Stimulated activated CD8-positive, alpha-beta memory T cell treated with anti-CD3 and anti-CD28 coated beads, Interleukin-4, amount 100 ng/mL, for 1 hour (primary cell): ENCODE results near the gene PODXL.

Experiments used
- DNase-seq, 2 donors: peaks; one replicate each; pipeline ENCODE4 v3.0.0-alpha.2; 2020; ENCODE audit warnings: low read depth in 2 of 2, low spot score in 1 of 2

PODXL gene

DNA sequence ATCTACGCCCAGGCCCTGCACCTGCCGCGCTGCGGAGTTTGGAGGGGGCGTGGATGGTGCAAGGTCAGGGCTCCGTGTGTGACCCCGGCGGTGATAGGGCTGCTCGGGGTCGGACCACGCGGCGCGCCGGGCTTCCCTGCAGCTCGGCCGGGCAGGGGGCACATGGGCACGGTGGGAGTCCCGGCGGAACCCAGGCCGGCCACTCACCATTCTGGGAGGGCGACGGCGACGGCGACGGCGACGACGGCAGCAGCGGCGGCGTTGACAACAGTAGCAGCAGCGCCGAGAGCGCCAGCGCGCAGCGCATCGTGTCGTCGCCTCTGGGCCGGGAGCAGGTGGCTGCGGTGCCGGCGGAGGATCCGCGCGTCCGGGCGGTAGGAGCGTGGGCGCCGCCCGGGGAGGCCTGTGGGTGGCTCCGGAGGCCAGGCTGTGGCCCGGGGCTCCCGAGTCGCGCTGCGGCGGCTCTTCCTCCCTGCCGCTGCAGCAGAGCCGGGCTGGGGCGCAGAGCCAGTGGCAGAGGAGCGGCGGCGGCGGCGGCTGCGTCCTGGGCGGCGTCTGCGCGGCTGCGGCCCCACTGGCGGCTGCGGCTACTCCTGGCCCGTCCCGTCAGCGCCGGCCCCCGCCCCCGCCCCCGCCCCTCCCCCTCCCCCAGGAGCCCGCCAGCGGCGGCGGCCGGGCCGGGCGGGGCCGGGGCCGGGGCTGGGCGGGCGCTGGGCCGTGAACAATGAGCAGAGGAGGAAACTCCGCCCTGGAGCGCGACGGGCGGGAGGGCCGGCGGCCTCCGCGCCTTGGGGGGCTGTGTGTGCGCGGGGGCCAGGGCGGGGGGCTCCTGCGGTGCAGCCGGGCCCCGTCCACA, at the start of gene PODXL:
PODXL (minus strand) TSS at position 576 of the 856 bp plus-strand sequence; CDS start at position 307, 269 bp downstream.
- peak in 1 of 2 donors; percentile 11 for DNase-seq

DNA sequence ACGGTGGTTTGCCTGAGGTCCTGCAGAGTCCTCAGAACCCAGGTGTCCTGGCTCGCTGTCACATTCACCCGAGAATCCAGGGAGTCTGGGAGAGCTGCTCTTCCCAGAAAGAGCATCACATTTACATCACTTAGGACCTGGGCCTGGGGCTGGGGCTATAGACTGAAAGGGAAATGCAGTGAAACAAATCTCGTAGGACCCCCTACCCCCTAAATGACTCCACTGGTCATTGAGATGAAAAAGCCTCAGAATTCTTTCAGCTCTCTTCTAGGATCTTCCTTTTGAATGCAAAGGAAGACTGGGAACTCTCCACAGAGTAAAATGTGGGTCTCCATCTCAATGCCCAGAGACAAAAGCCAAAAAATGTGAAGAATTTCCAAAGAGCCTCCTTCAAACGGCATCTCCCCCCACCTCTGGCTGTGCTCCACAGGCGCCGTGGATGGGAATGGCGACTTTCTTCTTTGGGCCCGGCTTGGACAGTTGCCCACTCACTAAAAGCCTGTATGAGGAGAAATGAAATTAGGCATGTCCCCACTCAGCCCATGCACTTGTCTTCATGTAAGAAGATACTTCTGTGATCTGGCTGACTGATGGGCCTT, 49.0 kb upstream of the PODXL start:
- DNase-seq = no peak

DNA sequence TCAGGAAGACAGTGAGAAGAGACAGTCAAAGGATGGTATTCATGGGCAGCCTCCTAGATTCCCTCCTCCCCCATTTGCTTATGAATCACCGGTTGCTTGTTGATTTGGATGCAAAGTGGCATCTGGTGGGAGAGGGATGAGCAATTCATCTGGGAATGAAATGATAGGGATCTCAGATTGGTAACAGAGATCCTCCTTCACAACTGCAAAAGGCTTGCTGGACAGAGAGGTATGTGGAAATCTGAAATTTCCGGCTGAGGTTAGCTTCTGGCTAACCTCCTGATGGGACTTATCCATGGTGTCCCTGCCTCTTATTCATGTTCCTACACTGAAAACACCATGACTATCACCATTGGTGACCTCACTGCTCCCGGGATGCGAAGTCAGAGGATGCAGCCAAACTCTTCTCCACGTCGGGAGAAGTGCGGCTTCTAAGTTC, 48.4 kb upstream of the PODXL start:
- DNase-seq = no peak

DNA sequence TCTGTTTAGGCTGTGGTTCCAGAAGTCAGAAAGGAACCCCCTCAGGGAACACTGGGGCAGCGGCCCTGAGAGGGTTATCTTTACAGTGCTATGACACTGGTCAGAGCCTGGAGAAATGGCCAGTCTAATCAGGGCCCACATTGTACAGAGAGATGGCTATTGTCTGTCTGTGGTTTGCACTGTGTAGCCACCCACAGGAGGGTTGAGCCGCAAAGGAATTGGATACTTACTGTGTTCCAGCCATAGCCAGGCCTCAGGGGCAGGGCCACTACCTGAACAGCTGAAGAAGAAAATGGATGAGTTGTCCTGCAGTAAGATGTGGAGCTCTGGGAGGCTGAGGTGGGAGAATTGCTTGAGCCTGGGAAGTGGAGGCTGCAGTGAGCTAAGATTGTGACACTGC, 47.5 kb upstream of the PODXL start:
- no peak for DNase-seq

DNA sequence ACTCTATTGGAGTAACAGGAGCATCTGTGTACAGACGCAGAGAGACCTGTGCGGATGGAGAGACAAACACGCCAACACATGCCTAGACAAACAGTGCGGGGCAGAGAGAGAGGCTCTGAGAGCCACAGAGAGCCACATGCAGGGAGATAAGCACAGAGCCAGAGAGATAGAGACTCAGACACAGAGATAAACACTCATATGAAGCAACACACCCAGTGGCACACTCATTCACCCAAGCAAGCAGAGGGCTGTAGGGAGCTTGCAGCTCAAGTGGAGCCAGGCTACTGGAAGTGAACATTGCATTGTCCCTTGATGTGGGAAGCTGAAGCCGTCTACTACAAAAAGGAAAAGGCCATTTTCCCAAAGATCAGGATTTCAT, 46.6 kb upstream of the PODXL start:
- DNase-seq = no peak

DNA sequence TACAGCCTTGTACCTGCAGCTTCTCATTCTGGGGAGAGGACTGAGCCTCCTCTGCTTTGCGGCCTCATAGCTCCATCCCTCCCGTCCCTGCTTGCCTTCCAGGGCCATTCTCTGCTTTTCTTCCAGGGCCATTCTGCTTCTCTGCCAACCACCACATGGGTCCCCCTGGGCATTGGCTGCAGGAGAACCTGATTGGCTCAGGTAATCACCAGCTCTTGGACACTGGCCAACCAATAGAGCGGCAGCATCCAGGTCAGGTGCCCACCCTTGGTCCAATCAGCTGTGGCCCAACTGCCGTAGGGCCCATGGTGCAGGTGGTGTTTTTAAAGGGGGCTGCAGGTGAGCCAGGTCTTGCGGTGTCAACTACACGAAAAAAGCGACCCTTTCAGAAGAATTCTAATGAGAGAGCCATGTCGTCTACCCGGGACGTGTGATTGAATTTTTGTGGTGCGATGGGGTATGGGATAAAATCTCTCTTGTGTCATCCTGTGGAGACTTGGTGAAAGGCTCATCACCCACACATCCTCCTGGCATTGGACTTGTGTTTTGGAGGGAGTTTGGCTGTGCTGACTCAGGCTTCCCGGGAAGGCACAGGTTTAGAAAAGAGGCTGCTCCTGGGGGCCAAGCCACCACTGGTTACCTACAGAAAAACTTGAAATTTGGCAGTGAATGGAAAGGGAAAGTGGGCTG, 46.0 kb upstream of the PODXL start:
- DNase-seq = no peak

DNA sequence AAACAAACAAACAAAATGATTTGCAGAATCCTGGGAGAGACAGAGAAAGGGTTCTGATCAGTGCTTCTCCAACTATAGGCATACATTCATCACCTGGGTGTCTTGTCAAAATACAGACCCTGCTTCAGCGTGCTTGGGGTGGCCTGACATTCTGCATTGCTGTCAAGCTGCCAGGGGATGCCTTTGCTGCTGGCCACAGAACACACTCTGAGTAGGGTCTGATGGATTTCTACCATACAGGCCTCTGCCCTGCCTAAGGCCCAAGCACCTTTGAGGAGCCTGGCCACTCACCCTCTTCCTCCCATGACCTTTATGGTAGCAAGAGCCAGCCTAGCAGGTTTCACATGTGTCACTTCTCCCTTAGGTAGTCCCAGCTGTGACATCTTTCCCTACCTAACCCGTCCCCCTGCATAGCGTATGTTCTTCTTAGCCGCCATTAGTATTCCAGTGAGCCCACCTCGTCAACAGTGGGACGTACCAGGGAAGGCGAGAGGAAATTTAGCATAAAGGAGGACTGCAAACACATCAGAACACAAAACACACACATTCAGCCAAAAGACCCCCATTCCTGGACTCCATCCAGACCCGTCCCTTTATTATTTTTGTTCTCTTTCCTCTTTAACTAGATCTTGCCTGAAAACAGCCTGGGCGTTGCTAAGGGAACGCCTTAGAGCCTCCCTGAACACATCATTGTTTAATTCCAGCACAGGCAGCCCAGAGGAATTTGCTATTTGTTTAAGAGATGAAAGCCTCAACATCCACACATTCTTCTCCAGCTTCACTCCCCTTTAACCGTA, 43.9 kb upstream of the PODXL start:
- no peak for DNase-seq

DNA sequence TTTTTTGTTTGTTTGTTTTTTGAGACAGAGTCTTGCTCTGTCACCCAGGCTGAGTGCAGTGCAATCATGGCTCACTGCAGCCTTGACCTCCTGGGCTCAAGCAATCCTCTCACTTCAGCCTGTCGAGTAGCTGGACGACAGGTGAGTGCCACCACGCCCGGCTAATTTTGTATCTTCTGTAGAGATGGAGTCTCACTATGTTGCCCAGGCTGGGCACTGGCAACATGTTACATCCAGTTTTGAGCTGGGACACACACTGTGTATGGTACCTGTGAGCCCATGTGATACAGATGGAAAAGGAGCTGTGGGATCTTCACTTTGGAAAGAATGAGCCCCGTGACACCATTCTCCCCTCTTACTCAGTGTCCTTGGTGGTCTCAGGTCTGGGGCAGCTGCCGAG, 40.4 kb upstream of the PODXL start:
- DNase-seq = no peak

DNA sequence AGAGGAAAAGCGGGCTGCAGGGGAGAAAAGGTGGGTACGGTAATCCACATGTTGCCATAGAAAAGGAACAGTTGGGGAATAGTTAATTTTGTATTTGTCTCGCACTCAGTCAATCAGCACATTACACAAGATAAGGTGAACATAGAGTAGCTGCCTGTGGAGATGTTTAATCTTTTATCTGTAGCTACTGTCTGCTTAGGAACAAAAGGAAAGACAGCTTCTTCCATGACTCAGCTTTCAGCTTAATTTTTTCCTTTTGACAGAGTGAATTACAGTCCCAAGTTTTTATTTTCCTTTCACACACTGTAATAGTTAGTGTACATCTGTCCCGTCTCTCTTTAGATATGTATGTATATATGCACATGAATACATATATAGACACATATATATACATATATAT, 39.3 kb upstream of the PODXL start:
- no peak for DNase-seq

DNA sequence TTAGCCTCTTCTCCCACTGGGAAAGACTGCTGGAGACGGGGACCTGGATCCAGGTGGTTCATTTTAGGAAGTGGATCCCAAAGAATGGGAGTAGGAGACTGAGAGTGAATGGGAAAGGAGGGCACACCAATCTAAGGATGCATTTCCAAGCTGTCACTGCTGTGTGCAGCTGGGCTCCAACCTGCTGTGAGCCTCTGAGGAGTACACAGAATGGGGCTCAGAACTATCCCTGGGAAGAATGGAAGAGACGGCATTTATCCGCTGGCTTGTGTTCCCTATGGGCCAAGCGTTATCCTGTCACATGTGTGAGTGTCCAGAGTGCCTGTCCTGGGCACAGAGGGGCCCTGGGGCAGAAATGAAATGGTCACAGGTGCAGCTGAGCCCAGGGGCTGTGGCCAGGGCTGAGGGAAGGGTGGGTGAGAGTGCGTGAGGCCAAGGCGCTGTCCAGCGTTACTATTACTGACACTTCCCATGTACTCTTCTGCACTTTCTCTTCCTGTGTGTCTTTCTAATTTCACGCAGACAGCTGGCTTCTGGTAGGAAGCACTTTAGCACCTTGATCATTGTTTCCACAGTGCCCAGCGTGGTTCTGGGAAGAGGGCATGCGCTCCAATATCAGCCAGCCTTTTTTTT, 35.4 kb upstream of the PODXL start:
- no peak for DNase-seq

DNA sequence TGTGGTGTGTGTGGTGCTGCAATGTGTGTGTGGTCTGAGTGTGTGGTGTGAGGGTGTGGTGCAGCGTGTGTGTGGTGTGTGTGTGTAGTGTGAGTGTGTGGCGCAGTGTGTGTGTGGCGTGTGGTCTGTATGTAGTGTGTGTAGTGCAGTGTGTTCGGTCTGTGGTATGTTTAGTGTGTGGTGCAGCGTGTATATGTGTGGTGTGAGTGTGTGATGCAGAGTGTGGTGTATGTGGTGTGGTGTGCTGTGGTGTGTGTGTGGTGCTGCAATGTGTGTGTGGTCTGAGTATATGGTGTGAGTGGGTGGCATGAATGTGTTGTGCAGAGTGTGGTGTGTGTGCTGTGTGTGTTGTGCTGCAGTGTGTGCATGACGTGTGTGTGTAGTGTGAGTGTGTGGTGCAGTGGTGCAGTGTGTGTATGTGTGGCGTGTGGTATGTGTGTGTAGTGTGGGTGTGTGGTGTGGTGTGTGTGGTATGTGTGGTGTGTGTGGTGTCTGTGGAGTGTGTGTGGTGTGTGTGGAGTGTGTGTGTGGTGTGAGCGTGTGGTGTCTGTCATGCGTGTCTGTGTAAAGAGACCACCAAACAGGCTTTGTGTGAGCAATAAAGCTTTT, 31.0 kb upstream of the PODXL start:
- no peak for DNase-seq

DNA sequence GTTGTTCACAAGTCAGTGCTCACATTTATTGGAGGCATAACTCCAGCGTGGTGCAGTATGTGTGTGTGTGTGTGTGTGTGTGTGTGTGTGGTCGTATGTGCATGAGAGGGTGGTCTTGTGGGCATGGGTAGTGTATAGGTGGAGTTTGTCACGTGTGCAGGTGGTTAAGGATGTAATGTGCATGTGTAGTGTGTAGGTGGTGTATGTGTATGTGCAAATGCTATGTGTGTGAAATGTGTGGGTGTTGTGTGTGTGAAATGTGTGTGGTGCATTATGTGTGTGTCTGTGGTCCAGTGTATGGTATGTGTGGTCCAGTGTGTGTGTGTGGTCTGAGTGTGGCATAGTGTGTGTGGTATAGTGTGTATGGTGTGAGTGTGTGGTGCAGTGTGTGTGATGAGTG, 30.3 kb upstream of the PODXL start:
- DNase-seq = no peak

DNA sequence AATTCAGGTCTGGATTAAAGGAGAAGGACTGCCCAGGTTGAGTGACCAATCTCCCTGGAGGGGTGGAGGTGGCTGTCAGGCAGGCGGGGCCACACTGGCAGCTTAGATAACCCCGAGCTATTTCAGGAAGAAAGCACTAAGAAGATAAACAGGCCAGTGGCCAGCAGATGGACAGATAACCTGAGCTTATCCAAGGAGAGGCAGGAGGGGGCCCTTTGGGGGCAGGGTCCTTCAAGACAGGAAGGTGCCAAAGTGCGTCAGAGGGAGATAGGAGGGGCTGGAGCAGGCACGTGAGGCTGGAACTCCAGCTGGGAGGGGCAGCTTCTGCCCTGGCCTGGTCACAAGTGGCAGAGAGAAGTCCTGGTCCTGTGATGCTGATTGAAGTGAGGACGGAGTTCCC, 29.8 kb upstream of the PODXL start:
- no peak for DNase-seq

DNA sequence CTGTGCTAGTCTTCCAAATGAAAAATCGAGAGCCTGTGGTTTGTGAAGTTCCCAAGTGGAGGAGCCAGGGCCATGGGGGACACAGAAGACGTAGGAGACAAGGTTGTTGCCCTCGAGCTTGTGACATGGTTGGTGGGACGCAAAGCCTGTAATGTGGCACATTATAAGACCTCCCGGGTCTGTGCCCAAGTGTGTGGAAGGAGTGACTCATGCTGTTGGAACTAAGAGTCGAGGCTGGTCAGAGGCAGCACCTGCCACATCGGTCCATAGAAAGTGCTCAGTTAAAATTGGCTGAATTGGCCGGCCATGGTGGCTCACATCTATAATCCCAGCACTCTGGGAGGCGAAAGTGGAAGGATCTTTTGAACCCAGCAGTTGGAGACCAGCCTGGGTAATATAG, 27.0 kb upstream of the PODXL start:
- DNase-seq = no peak

DNA sequence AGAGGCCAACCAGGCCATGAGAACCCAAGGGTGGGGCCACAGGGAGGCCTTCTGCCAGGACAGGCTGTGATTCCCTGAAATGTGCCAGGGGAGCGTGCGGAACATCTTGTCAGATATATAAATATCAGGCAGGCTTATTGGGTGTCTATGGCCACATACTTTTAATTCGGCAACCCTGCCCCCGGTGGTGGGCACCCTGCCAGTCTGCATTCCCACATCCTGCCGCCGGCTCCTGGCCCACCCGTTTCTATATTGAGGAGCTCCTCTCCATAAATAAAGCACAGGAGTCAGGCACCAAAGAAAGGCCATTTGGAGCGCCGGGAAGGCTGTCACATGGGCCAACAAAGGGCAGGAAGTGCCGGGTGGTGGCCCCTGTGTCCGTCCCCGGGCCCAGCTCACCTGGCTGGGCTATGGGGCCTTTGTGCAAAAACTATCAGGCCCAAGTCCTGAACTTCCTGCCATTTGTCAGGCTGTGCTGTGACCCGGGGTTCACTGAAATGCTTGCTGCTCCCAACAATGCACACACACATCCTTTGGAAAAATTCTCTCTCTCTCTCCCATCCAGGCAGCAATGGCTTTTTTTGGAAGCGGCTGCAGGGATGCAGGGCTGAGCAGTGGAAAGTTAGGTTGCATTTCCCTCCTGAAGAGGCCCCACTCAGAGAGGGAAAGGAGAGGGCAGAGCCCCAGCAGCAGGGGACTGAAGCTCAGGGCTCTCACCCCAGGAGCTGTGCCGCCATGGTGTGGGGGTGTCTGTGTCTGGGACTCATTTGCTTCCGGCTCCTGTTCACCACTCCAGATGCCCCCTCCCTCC, 25.0 kb upstream of the PODXL start:
- no peak for DNase-seq

DNA sequence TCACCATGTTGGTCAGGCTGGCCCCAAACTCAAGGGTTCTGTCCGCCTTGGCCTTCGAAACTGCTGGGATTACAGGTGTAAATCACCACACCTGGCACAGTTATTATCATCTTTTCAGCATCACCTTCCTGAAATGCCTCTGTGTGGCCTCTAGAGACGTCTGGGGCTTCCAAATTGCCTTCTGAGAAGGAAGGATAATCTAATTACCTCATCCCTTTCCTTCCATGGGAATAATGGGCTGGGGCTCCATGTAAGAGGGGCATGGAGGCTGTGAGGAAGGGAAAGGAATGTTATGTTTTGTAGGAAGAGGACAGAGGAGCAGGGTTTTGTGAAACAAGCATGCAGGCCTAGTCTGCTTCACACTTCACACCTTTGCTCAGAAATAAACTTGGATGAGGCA, 22.2 kb upstream of the PODXL start:
- DNase-seq = no peak

DNA sequence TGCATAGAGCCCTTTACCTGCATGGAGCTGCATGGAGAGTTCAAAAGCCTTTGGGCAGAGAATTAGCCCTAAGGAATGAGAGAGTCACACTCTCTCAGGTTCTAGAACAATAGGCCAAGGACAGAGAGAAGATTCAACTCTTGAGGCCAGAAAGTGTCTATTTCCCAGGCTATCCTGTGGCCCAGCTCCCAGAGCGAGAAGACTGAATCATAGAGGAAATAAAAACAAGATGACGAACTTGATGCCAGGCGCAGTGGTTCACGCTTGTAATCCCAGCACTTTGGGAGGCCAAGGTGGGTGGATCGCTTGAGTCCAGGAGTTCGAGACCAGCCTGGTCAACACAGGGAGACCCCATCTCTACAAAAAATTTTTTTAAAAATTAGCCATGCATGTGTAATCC, 18.3 kb upstream of the PODXL start:
- no peak for DNase-seq

DNA sequence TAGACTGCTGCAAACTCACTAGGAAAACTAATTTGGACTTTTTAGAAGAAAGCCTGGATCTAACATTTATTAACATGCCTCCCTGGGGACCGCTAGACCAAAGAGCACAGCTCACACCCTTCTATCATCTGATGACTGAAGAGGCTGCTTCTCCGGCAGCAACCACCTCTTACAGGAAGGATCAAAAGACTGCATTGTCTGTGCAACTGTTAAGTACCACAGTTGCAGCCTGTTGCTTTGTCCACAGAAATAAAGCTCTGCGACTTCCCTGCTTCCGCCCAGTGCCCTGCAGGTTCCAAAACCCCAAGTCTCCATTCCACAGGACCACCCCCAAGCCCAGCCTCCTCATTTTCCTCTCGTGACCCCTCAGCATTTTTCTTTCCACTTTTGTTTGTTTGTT, 14.0 kb upstream of the PODXL start:
- no peak for DNase-seq

DNA sequence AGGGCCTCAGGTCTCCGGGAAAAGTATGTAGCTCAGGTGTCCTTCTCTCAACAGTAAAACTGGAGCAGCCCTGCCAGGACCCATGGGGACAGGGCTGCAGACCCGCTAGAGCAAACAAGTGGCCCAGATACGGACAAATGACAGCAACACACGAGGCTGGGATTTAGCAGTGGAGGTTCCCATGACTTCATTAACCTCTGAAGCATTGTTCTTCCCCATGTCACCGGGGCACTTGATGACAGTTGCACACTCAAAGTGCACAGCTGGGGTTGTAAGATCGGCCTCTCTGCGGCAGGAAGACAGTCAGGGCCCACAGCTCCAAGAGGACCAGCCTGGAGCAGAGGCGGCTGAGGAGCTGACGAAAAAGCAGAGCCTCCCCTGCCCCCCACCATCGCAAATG, 12.5 kb upstream of the PODXL start:
- DNase-seq = no peak

DNA sequence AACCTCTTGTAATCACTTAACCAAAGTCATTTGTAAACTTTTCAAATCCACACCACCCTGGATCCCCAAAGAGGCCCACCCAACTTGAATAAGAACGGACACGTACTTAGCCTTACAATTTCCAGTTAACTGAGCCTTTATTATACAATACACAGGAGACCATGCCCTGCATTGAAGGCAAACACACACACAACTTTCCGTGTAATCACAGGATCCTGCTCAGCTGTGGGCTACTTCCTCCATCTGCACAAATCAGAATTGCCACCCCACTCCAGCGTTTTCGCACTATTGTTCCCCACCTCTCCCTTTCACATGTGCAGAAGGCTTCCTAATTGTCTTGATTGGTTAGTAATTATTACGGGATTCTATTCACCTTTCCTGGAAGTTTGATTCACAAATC, 12.1 kb upstream of the PODXL start:
- no peak for DNase-seq
